GM18511 (cell line): ENCODE results near the gene SCN4A.
"Not testable (repeated sequence)": the region's sequence is repeated elsewhere in the genome, so short reads cannot be mapped to it uniquely, and the experiment has no call there.

Experiments
- ATAC-seq: cut with Tn5 transposase; IDR thresholded peaks from one replicate; pipeline ENCODE4 v1.9.1; 2021; ENCODE audit warnings: mild to moderate bottlenecking, moderate library complexity; ENCODE audit not compliant: unreplicated experiment

SCN4A gene

GRCh38 chr17:63939401-63939800 lies 33.3 kb downstream of the SCN4A start:
- ATAC-seq = no peak

- no peak for ATAC-seq
These were observed 34.8 kb downstream of the SCN4A start for GRCh38 chr17:63937920-63938319.

GRCh38 chr17:63937319-63937718 lies 35.4 kb downstream of the SCN4A start:
- ATAC-seq = no peak

- ATAC-seq = no peak
These were observed 38.3 kb downstream of the SCN4A start for GRCh38 chr17:63934183-63935112.

GRCh38 chr17:63933598-63933997 lies 39.1 kb downstream of the SCN4A start:
- no peak for ATAC-seq

- no peak for ATAC-seq
These were observed 40.0 kb downstream of the SCN4A start for GRCh38 chr17:63932721-63933120.

- ATAC-seq = peak; percentile 86
These were observed 40.6 kb downstream of the SCN4A start, which contains the start of gene CD79B for GRCh38 chr17:63931981-63932561. TSS of gene CD79B (minus strand) at chr17:63932331. CDS start at chr17:63932261, 70 bp downstream.

- peak; percentile 45 for ATAC-seq
These were observed 41.7 kb downstream of the SCN4A start for GRCh38 chr17:63930951-63931575.

- no peak for ATAC-seq
These were observed 42.6 kb downstream of the SCN4A start for GRCh38 chr17:63929860-63930766.

- ATAC-seq = no peak
These were observed 43.6 kb downstream of the SCN4A start for GRCh38 chr17:63928966-63929695.

GRCh38 chr17:63928172-63928666 lies 44.5 kb downstream of the SCN4A start:
- no peak for ATAC-seq

- no peak for ATAC-seq
These were observed 45.1 kb downstream of the SCN4A start for GRCh38 chr17:63927464-63928171.

GRCh38 chr17:63926164-63926563 lies 46.6 kb downstream of the SCN4A start:
- no peak for ATAC-seq

- ATAC-seq = no peak
These were observed 47.1 kb downstream of the SCN4A start for GRCh38 chr17:63925615-63926014.

- ATAC-seq = peak; percentile 75
These were observed 50.3 kb downstream of the SCN4A start for GRCh38 chr17:63922402-63922801.

- ATAC-seq = not testable (repeated sequence)
These were observed 51.9 kb downstream of the SCN4A start for GRCh38 chr17:63920779-63921178.

GRCh38 chr17:63920050-63920449 lies 52.7 kb downstream of the SCN4A start:
- ATAC-seq = not testable (repeated sequence)

GRCh38 chr17:63919311-63919723 lies 53.4 kb downstream of the SCN4A start:
- ATAC-seq = peak; percentile 65

GRCh38 chr17:63918789-63919305 lies 53.9 kb downstream of the SCN4A start, which contains the start of gene GH1:
TSS of gene GH1 (minus strand) at chr17:63918839. CDS start at chr17:63918776, 63 bp downstream.
- ATAC-seq = not testable (repeated sequence)
